K562 (cell line): ENCODE results near the gene DLL4. TPM values are rescaled to one million over a fixed set of nuclear protein-coding genes. Genes with fewer than 3 reads are reported as not detected.

Experiments
- ATAC-seq: fragments of 200-7000 bp; cut with Tn5 transposase; 3 replicates; pipeline ENCODE4 v1.9.1; 2020; ENCODE audit warnings: moderate library complexity
- BruUV-seq: library from RNA; stranded (reverse); fragments of 400-500 nt; replicated peaks from 2 replicates; lab custom pipeline; 2021; lab: Mats Ljungman, UMichigan
- CTCF ChIA-PET: fragments of 300-600 bp; formaldehyde crosslinking; extraction: SDS; loops from one replicate; lab custom pipeline; 2021; ENCODE audit warnings: low intra/inter-chr PET ratio; lab: Yijun Ruan, JAX
- POLR2A ChIA-PET: fragments of 300-600, 350-650 bp; sonication (Branson Sonifier 250); formaldehyde crosslinking; extraction: SDS; loops from one replicate; lab custom pipeline; 2021; ENCODE audit warnings: antibody characterized with exemption, inconsistent platforms; lab: Yijun Ruan, JAX
- DNase-seq, 4 experiments: peaks; one replicate each; pipeline versions ENCODE4 v3.0.0 to v3.0.0-alpha.2; 2011 to 2018; ENCODE audit warnings: low spot score in 3 of 4, mixed read lengths in 3 of 4; ENCODE audit errors: extremely low read depth in 1 of 4
- FAIRE-seq: peaks from 2 replicates; lab custom pipeline; 2011; peaks lifted over from hg19 to GRCh38; lab: Jason Lieb, UNC
- H2AFZ ChIP-seq: 2 replicates; pipeline ENCODE4 v1.6.0; 2011; ENCODE audit warnings: low read depth, low read length, control low read depth, inconsistent platforms
- H3K27ac ChIP-seq: fragments of 200-600 bp; 3 replicates; pipeline ENCODE4 v1.8.0; 2011; ENCODE audit warnings: low read depth, mild to moderate bottlenecking, control low read depth, inconsistent platforms, low read length, moderate library complexity, mixed read lengths; ENCODE audit errors: extremely low read depth
- H3K27me3 ChIP-seq, 2 experiments: fragments of 300-600 bp in 1 of 2; 2 replicates in 1 of 2; 3 replicates in 1 of 2; pipeline versions ENCODE4 v1.6.0 to v1.8.0; 2011; ENCODE audit warnings: inconsistent platforms in 2 of 2, low read length in 2 of 2, mild to moderate bottlenecking in 1 of 2, mixed read lengths in 1 of 2, moderate library complexity in 1 of 2; ENCODE audit not compliant: control insufficient read depth in 2 of 2, insufficient read depth in 2 of 2
- H3K36me3 ChIP-seq: fragments of 300-600 bp; 3 replicates; pipeline ENCODE4 v1.8.0; 2011; ENCODE audit warnings: mild to moderate bottlenecking, low read length, inconsistent platforms; ENCODE audit not compliant: control insufficient read depth, insufficient read depth
- H3K4me1 ChIP-seq, 2 experiments: fragments of 200-600 bp in 1 of 2; replicated peaks in 1 of 2; 2 replicates in 1 of 2; 3 replicates in 1 of 2; pipeline versions ENCODE4 v1.5.1 to v1.8.0; 2011; ENCODE audit warnings: inconsistent platforms in 2 of 2, low read length in 2 of 2, mild to moderate bottlenecking in 1 of 2, mixed read lengths in 1 of 2, moderate library complexity in 1 of 2; ENCODE audit not compliant: control insufficient read depth in 2 of 2, insufficient read depth in 2 of 2
- H3K4me2 ChIP-seq: 2 replicates; pipeline ENCODE4 v1.6.1; 2011; ENCODE audit warnings: low read length, control low read depth, inconsistent platforms, mixed read lengths; ENCODE audit not compliant: insufficient read depth
- H3K4me3 ChIP-seq: fragments of 200-600 bp; sonication (generic), shearing (Covaris generic); 2 replicates; pipeline ENCODE4 v1.5.1; 2016; ENCODE audit warnings: control low read depth, inconsistent platforms
- H3K79me2 ChIP-seq: fragments of 200-600 bp; 3 replicates; pipeline ENCODE4 v1.8.0; 2011; ENCODE audit warnings: low read length, inconsistent platforms; ENCODE audit not compliant: control insufficient read depth, insufficient read depth
- H3K9ac ChIP-seq, 2 experiments: 2 replicates each; pipeline versions ENCODE4 v1.6.0 to v1.6.1; 2011; ENCODE audit warnings: low read depth in 2 of 2, low read length in 2 of 2, control low read depth in 1 of 2, inconsistent platforms in 1 of 2, mild to moderate bottlenecking in 1 of 2, mixed read lengths in 1 of 2; ENCODE audit not compliant: insufficient read depth in 1 of 2
- H3K9me1 ChIP-seq: one replicate; pipeline ENCODE4 v1.6.0; 2011; ENCODE audit warnings: inconsistent platforms, mild to moderate bottlenecking, low read length, moderate library complexity; ENCODE audit not compliant: control insufficient read depth, insufficient read depth
- H3K9me3 ChIP-seq: replicated peaks from 2 replicates; pipeline ENCODE4 v1.5.1; 2011; ENCODE audit warnings: low read depth, low read length, inconsistent platforms; ENCODE audit not compliant: control insufficient read depth, insufficient read depth
- H4K20me1 ChIP-seq: replicated peaks from 2 replicates; pipeline ENCODE4 v1.6.1; 2011; ENCODE audit warnings: low read length, inconsistent platforms, mixed read lengths; ENCODE audit not compliant: control insufficient read depth, insufficient read depth
- DMBX1 ChIP-seq: fragments of 250-450 bp; sonication (Bioruptor Pico); IDR thresholded peaks from 2 replicates; pipeline ENCODE4 v1.8.0; 2022; ENCODE audit warnings: inconsistent platforms, mild to moderate bottlenecking, moderate library complexity, borderline replicate concordance
- NFYB ChIP-seq: IDR thresholded peaks from 2 replicates; pipeline ENCODE4 v1.6.1; 2011; ENCODE audit warnings: mild to moderate bottlenecking, moderate library complexity; ENCODE audit not compliant: insufficient read length; ENCODE audit errors: extremely low read depth
- THRB ChIP-seq: fragments of 450-650 bp; formaldehyde crosslinking; conservative IDR thresholded peaks from 2 replicates; pipeline ENCODE4 v1.4.0; 2022; ENCODE audit warnings: mild to moderate bottlenecking, missing genetic modification characterization
- WGBS: fragments of 100-300 bp; shearing (Covaris generic); methylation state at CpG from one replicate; pipeline ENCODE4 v1.1.6; 2016; ENCODE audit warnings: low coverage, mixed read lengths; ENCODE audit not compliant: insufficient coverage; ENCODE audit errors: missing lambda C conversion rate; 5-methylcytosine and 5-hydroxymethylcytosine counted together
- in situ Hi-C: fragments of 300-500 bp; cut with MboI; formaldehyde crosslinking; loops from 4 replicates; pipeline ENCODE4 v1.15.0; 2018; ENCODE audit warnings: inconsistent platforms, mixed read lengths
- intact Hi-C: fragments of 100-400 bp; cut with micrococcal nuclease; formaldehyde crosslinking; loops from 2 replicates; pipeline ENCODE4 v1.14.2; 2022
- polyA plus RNA-seq, 8 experiments: library from polyadenylated mRNA; depleted of rRNA in 4 of 8; stranded (reverse) in 5 of 8; unstranded in 3 of 8; fragments of >200 nt; fragmentation: Nextera tagmentation in 2 of 8; fragmentation: Illumina TruSeq in 1 of 8; extraction: Ambion mirVana in 2 of 8; extraction: Trizol in 1 of 8; gene quantifications; 2 replicates each; pipeline versions ENCODE4 v1.2.1 to v1.2.3, GENCODE V29; 2011 to 2014; ENCODE audit warnings: inconsistent platforms in 1 of 8, missing spikeins in 1 of 8
- total RNA-seq, 7 experiments: library from RNA; depleted of rRNA in 6 of 7; stranded (reverse); fragments of >200 nt in 6 of 7; fragmentation: Illumina TruSeq in 2 of 7; extraction: Trizol in 2 of 7; gene quantifications; 2 replicates each; pipeline versions ENCODE4 v1.2.1 to v1.2.3, GENCODE V29; 2011 to 2021; ENCODE audit warnings: low replicate concordance in 1 of 7

The DLL4 gene
- total and polyA plus RNA-seq, 9 of the 15 experiments (the other 6 are each of a cell fraction or from before 2014, with no cell fraction given) = 0.04 to 1.1 (median 0.41) TPM; not detected in 1

GRCh38 chr15:40968290-40969085 is 39.3 kb downstream of the DLL4 start:
- CTCF ChIA-PET = no interaction called here

More at GRCh38 chr15:40968290-40969085, 39.3 kb downstream of the DLL4 start:
- FAIRE-seq = no peak
- Histone ChIP-seq H3K4me2 (no peak overlapping the region), H3K9me3 (no peaks in the 10 kb centered on the region), H3K79me2 (no peaks in the 10 kb centered on the region), H3K9ac (no peak overlapping the region), H3K27ac (no peak overlapping the region), H3K36me3 (no peaks in the 10 kb centered on the region), H3K9me1 (no peaks in the 10 kb centered on the region), H4K20me1 (no peaks in the 10 kb centered on the region), H3K27me3 (no peaks in the 10 kb centered on the region; a peak in 1 of 5 replicates), H3K4me1 (peaks cover 0 to 11% of the 10 kb centered on the region in 2 experiments; a peak in 3 of 5 replicates), H2AFZ (no peak overlapping the region), H3K4me3 (no peak overlapping the region)
- TF ChIP-seq NFYB = no peak
- no peak for TF ChIP-seq THRB (CRISPR knock-in tag)
- no peak for TF ChIP-seq DMBX1 (CRISPR knock-in tag)
- WGBS = 14% methylated on average over 7 of the region's 7 CpGs
- in situ Hi-C loops = no loop called here
- POLR2A ChIA-PET = interaction anchor here (1.6 kb wide), 1 partner anchor 29 kb away, joined by 4 read pairs; no protein-coding TSS in a partner anchor
- ATAC-seq = no peak
- DNase-seq = no peak
- intact Hi-C loops = loop anchor here (5.0 kb wide), 1 partner anchor 61 kb away; no protein-coding TSS in a partner anchor
- BruUV-seq = no TSS peak
